BE2C (cell line): ENCODE measurements around the gene HDGFL2.

Source experiments
- DNase-seq: peaks from one replicate; pipeline ENCODE4 v3.0.0-alpha.2; 2020
- H3K27me3 ChIP-seq: fragments of 250-450 bp; sonication (Bioruptor Pico); 2 replicates; pipeline ENCODE4 v1.5.1; 2020; ENCODE audit warnings: mild to moderate bottlenecking
- H3K36me3 ChIP-seq: fragments of 250-450 bp; sonication (Bioruptor Pico); 2 replicates; pipeline ENCODE4 v1.5.1; 2020; ENCODE audit warnings: mild to moderate bottlenecking
- H3K4me1 ChIP-seq: fragments of 250-450 bp; sonication (Bioruptor Pico); 2 replicates; pipeline ENCODE4 v1.5.1; 2020
- H3K4me3 ChIP-seq: 2 replicates; pipeline ENCODE4 v1.5.1; 2011; ENCODE audit warnings: low read depth, low read length
- H3K9me3 ChIP-seq: fragments of 250-450 bp; sonication (Bioruptor Pico); 2 replicates; pipeline ENCODE4 v1.5.1; 2020
- TF ChIP-seq, protein P1 (sequence below): IDR thresholded peaks from 2 replicates; pipeline ENCODE4 v1.5.1; 2012; ENCODE audit warnings: mild to moderate bottlenecking, low read depth, low read length

Gene HDGFL2

DNA sequence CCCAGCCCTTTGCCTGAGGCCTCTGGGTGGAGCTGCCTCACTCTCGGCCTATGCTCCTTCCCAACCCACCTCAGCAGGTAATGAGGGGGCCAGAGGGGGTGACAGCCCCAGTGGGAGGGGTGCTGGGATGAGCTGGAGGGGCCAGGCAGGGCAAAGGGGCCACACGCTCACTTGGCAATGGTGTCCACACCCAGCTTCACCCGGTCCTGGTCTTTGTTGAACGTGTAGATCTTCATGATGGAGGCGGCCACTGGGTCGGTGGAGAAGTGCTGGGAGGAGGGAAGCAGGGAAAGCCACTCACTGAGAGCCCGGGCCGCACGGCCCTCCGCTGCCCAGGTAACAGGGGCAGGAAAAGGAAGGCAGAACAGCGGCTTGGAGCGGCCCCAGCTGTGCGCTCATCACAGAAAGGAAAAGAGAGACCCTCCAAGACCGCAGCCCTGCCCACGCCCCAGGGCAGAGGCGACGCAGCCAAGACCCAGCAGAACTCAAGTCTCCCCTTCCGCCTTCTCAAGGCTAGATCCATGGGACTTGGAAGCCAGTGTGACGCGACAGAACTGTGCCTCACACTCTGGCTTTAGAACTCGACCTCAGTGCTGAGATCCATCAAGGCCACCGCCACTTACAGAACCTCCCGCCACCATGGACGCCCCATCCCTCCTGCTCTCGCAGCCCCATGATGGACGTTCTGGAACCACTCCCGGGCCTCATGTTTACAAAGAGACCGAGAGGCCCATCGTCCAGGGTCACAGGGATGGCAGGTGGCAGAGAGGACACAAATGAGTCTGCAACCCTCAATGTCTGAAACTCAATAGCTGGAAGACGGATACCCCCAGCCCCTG, 23.7 kb upstream of the HDGFL2 start:
- Histone ChIP-seq H3K9me3 (no peaks in the 10 kb centered on the region), H3K4me1 (no peaks in the 10 kb centered on the region), H3K36me3 (peaks cover 66% of the 10 kb centered on the region), H3K4me3 (no peak overlapping the region), H3K27me3 (no peaks in the 10 kb centered on the region)
- DNase-seq = no peak
- TF ChIP-seq, protein P1, sequence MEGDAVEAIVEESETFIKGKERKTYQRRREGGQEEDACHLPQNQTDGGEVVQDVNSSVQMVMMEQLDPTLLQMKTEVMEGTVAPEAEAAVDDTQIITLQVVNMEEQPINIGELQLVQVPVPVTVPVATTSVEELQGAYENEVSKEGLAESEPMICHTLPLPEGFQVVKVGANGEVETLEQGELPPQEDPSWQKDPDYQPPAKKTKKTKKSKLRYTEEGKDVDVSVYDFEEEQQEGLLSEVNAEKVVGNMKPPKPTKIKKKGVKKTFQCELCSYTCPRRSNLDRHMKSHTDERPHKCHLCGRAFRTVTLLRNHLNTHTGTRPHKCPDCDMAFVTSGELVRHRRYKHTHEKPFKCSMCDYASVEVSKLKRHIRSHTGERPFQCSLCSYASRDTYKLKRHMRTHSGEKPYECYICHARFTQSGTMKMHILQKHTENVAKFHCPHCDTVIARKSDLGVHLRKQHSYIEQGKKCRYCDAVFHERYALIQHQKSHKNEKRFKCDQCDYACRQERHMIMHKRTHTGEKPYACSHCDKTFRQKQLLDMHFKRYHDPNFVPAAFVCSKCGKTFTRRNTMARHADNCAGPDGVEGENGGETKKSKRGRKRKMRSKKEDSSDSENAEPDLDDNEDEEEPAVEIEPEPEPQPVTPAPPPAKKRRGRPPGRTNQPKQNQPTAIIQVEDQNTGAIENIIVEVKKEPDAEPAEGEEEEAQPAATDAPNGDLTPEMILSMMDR = no peak

DNA sequence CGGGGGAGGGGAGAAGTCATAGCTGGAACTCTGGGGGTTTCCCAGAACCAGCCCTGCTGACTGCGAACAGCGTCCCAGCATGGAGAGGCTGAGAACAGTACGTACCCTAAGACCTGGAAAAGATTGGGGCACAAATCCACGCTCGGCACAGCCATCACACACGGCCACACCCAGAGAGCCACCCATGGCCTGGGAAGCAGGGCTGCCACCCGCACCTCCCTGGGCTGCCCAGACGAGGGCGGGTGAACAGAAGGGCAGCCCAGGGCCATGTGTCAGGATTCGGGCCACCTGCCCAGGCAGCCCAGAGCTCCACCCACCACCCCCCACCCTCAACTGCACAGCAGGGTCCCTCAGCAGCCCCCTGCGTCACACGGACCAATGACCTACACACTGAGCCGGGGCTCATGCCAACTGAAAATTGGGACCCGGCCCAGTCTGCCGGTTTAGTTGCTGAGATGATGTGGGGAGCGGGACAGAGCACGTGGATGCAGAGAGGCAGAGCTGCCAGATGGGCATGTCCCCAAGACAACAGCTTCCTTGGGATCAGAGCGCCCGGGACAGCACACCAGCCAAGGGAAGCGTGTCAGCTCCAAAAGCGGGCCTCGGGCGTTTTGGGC, 23.0 kb upstream of the HDGFL2 start:
- H3K36me3 ChIP-seq = peaks cover 66% of the 10 kb centered on the region
- TF ChIP-seq, protein P1 = no peak
- no peaks in the 10 kb centered on the region for H3K4me1 ChIP-seq
- no peak for DNase-seq
- no peaks in the 10 kb centered on the region for H3K9me3 ChIP-seq
- H3K4me3 ChIP-seq = no peak overlapping the region
- H3K27me3 ChIP-seq = no peaks in the 10 kb centered on the region

DNA sequence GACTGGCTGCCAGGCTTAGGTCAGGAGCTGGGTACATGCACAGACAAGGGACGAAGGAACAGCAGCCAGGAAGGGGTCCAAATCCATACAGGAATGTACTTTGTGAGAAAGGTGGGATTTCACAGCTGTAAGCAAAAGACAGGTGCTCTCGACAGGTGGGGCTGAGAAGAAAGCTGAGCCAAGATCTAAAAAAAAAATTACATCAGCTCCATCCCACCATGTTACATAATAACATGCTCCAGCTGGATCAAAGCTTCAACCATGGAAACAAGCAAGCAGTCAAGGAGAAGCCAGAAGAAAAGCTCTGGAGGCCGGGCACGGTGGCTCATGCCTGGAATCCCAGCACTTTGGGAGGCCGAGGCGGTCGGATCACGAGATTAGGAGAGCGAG, 22.5 kb upstream of the HDGFL2 start:
- no peaks in the 10 kb centered on the region for H3K9me3 ChIP-seq
- no peaks in the 10 kb centered on the region for H3K4me1 ChIP-seq
- H3K36me3 ChIP-seq = peaks cover 62% of the 10 kb centered on the region
- H3K27me3 ChIP-seq = no peaks in the 10 kb centered on the region
- no peak for DNase-seq
- TF ChIP-seq, protein P1 = no peak
- H3K4me3 ChIP-seq = no peak overlapping the region

DNA sequence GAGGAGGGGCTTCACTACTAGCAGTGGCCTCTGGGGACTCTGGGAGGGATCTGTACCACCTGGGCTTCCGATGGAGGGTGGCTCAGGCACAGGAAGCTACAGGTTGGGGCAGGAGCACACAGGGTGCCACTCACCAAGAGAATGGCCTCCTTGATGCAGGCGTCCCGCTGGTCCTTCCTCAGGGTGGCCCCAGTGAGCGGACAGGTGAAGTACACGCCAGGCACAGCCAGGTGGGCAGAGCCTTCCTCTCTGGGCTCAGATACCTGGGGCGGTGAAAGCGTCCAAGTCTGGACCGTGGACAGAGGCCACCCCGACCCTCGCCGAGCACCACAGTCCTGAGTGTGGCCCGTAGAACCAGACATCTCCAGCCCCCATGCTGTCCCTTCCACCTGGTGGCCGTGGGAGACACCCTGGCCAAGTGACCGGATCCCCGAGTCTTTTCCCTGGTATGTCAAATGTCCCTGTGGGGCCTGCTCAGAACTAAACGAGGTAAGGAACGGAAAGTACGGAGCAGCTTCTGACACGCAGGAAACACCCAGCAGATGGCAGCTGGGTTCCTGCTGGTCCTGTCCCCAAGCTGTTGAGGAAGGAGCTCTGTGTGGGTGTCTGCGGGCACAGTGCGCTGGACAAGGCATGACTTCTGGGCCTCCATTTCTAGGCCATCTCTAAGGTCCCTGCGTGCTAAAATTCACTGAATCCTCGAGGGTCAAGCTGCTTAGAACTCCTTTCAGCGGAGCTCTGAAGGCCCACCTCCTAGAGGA, 19.7 kb upstream of the HDGFL2 start:
- no peaks in the 10 kb centered on the region for H3K9me3 ChIP-seq
- DNase-seq = no peak
- H3K27me3 ChIP-seq = no peaks in the 10 kb centered on the region
- H3K36me3 ChIP-seq = peaks cover 35% of the 10 kb centered on the region
- H3K4me1 ChIP-seq = peaks cover 4% of the 10 kb centered on the region; the same call in 1 of the 2 replicates
- no peak overlapping the region for H3K4me3 ChIP-seq
- TF ChIP-seq, protein P1 = no peak

DNA sequence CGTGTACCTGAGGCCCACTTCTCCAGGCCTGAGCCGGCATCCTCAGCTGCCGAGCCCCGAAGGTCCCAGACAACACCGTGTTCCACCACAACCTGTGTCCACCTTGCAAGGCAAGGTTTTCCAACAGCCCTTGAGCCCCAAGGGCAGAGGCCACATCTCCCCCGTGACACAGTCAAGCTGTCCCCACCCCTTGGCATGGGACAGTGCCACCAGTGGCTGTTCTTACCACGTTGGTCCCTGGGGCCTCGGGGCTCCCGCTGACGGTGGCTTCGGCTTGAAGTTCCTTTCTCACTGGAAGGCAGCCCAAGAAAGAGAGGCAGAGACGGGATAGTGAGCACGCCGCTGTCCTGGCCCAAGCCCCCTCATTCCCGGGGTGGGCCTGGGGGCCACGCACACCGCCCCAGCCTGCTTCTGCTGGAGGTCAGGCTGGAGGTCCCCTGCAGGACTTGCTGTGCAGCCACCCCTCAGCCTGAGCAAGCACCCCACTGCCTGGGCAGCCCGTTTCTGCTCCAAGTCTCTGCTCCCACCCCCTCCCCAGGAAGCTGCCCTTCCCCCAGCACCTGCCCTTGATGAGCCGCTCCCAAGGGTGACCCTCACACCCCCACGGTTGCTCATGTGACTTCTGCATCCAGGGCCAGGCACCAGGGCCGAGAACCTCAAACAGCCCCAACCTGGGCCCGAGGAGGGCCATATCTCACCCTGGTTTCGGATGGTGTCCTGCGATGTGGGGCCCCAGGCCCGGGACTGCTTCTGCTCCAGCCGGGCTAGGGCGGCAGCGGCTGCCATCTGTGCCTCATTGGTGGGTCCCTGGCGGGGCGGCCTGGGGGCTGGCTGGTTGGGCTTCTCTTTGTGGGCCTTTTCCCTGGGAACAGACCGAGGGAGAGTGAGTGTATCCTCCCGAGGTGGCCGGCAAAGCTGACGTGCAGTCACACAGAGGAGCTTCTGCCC, 18.6 kb upstream of the HDGFL2 start:
- no peaks in the 10 kb centered on the region for H3K27me3 ChIP-seq
- H3K36me3 ChIP-seq = peaks cover 24% of the 10 kb centered on the region
- TF ChIP-seq, protein P1 = no peak
- no peaks in the 10 kb centered on the region for H3K9me3 ChIP-seq
- peaks cover 4% of the 10 kb centered on the region; the same call in 1 of the 2 replicates for H3K4me1 ChIP-seq
- H3K4me3 ChIP-seq = no peak overlapping the region
- no peak for DNase-seq
